Measurements from ENCODE around the gene VKORC1L1.

The VKORC1L1 gene

DNA sequence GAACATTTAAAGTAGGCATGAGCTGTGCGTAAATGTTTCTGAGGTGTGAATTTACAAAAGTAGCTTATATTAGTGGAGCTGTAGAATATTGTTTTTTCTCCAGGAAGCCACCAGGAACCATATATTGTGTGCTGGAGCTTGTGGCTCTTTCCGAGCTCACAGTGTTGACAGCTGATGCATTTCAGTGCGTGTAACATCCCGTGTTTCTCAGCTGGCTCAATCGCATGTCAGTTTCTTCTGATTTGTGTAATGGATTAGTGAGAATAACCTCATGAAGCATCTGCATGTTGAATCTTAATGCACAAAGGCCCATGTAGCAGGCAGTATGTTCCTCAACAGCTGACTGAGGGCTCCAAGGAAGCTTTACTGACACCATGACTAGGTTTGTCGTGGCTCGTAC, 39.4 kb downstream of the VKORC1L1 start:
- Histone ChIP-seq H3K27ac (no peak overlapping the region), H3K4me3 (no peak overlapping the region)
- DNase-seq (ENCODE audit: low spot score), result no peak
- TF ChIP-seq, protein P1, sequence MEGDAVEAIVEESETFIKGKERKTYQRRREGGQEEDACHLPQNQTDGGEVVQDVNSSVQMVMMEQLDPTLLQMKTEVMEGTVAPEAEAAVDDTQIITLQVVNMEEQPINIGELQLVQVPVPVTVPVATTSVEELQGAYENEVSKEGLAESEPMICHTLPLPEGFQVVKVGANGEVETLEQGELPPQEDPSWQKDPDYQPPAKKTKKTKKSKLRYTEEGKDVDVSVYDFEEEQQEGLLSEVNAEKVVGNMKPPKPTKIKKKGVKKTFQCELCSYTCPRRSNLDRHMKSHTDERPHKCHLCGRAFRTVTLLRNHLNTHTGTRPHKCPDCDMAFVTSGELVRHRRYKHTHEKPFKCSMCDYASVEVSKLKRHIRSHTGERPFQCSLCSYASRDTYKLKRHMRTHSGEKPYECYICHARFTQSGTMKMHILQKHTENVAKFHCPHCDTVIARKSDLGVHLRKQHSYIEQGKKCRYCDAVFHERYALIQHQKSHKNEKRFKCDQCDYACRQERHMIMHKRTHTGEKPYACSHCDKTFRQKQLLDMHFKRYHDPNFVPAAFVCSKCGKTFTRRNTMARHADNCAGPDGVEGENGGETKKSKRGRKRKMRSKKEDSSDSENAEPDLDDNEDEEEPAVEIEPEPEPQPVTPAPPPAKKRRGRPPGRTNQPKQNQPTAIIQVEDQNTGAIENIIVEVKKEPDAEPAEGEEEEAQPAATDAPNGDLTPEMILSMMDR (IDR thresholded peaks at IDR 0.05), result no peak

DNA sequence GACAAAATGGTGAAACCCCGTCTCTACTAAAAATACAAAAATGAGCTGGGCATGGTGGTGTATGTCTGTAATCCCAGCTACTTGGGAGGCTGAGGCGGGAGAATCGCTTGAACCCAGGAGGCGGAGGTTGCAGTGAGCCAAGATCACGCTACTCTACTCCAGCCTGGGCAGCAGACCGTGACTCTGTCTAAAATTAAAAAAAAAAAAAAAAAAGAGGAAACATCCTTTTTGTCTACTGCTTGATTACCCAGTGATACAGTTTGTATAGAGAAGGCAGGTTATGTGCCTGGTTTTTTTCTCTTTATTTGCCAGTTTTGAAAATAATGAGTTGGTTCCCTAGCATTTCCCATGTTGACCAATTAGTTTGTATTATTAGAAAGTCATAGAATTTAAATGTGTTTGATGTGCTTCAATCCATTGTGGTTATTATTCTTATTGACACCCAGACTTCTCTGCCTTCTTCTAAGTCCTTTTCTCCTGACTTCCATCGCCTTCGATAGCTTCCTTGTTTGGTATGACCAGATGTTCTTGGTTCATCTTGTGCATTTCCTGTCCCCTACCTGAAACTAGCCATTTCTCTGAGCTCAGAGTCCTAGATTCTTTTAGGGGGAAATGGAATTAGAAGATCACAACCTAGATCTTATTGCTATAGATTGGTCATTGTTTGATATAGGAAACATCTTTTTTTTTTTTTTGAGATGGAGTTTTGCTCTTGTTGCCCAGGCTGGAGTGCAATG, 43.2 kb downstream of the VKORC1L1 start:
- DNase-seq (ENCODE audit: low spot score), result no peak
- no peak overlapping the region for H3K27ac ChIP-seq
- no peak overlapping the region for H3K4me3 ChIP-seq
- TF ChIP-seq, protein P1 (IDR thresholded peaks at IDR 0.05), result no peak

DNA sequence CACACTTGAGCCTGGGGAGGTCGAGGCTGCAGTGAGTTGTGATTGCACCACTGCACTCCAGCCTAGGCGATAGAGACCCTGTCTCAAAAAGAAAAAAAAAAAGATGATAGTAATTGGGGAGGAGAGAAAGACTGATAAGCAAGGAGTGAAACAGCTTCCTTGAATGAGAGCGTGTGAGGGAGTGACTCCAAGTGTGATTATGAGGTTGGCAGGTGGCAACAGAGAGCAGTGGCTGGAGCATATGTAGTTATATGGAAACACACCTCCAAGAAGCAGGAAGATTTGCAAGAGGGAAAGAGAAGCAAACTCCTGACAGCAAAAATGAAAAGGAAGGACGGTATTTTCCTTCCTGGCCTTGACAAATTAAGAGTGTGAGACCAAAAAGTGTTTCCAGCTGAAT, 50.4 kb downstream of the VKORC1L1 start:
- TF ChIP-seq, protein P1 (IDR thresholded peaks at IDR 0.05), result no peak
- no peak for DNase-seq (ENCODE audit: low spot score)
- Histone ChIP-seq H3K4me3 (no peak overlapping the region), H3K27ac (no peak overlapping the region)

DNA sequence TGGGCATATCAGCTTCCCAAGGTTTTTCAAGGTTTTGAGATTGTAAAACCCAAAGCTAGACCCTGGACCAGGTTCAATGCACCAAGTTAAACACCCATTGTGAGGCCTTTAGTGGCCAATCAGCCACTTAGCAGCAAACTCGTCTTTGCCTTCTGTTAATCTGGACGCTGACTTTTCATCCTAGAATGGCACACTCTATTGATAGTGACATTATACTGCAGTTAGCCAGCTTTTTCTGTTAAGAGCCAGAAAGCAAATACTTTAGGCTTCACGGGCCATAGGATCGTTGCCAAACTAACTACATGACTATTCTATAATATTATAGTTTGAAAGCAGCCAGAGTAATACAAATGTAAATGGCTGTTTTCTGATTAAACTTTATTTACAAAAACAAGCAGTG, 51.3 kb downstream of the VKORC1L1 start:
- no peak overlapping the region for H3K27ac ChIP-seq
- TF ChIP-seq, protein P1 (IDR thresholded peaks at IDR 0.05), result no peak
- H3K4me3 ChIP-seq, result no peak overlapping the region
- no peak for DNase-seq (ENCODE audit: low spot score)

DNA sequence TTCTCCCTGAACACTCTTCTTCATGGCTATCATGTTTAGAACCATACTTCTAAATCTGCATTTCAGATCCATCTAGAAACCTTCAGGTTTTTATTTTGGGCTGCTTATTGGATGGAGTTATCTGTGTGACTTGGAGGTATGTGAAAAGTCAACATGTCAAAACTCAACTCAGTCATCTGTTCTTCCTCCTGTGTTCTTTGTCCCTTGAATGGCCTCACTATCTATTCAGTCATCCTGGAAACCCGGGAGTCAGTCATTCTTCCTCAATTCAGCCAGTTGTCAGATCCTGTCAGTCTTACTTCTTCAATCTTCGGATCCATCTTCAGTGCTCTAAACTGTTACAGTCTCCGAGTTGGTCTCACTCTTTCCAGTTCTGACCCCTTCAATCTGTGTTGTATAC, 52.2 kb downstream of the VKORC1L1 start:
- TF ChIP-seq, protein P1 (IDR thresholded peaks at IDR 0.05), result no peak
- DNase-seq (ENCODE audit: low spot score), result no peak
- Histone ChIP-seq H3K27ac (no peak overlapping the region), H3K4me3 (no peak overlapping the region)

DNA sequence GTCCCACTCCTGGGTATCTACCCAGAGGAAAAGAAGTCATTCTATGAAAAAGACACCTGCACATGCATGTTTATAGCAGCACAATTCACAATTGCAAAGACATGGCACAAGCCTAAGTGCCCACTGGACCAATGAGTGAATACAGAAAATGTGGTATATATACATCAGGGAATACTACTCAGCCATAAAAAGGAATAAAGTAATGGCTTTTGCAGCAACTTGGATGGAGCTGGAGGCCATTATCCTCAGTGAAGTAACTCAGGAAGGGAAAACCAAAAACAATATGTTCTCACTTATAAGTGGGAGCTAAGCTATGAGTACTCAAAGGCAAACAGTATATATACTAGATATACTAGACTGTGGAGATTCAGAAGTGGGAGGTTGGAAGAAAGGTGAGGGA, 53.7 kb downstream of the VKORC1L1 start:
- Histone ChIP-seq H3K4me3 (no peak overlapping the region), H3K27ac (no peak overlapping the region)
- TF ChIP-seq, protein P1 (IDR thresholded peaks at IDR 0.05), result no peak
- no peak for DNase-seq (ENCODE audit: low spot score)
